Activated T-helper 1 cell treated with anti-CD3 and anti-CD28 coated beads, Interleukin-12 subunit alpha, Interleukin-12 subunit beta, Interleukin-2, Interleukin-4 antibody, amounts not matched to agents 30 ng/mL and 10 ng/mL and 1 ng/mL, durations not matched to agents 14 hours and 24 hours and 36 hours (primary cell): ENCODE measurements around the gene CCDC137. TPM values are rescaled to one million over a fixed set of nuclear protein-coding genes. Genes with fewer than 3 reads are reported as not detected.
A peak's percentile ranks its signal among the peaks of the same experiment; 100 is the strongest.
"Not testable (repeated sequence)": the region's sequence is repeated elsewhere in the genome, so short reads cannot be mapped to it uniquely, and the experiment has no call there.

ENCODE experiments used
- DNase-seq: peaks from one replicate; pipeline ENCODE4 v3.0.0; 2021; ENCODE audit warnings: low spot score
- H3K27ac Mint-ChIP-seq: one replicate; pipeline ENCODE4 v1.8.0; 2021; ENCODE audit warnings: mild to moderate bottlenecking, mixed read lengths
- H3K27me3 Mint-ChIP-seq: one replicate; pipeline ENCODE4 v1.8.0; 2022; ENCODE audit warnings: mild to moderate bottlenecking, moderate library complexity, mixed read lengths; ENCODE audit not compliant: insufficient read depth
- H3K36me3 Mint-ChIP-seq: one replicate; pipeline ENCODE4 v1.8.0; 2021; ENCODE audit warnings: low read depth, mixed read lengths
- H3K4me1 Mint-ChIP-seq: one replicate; pipeline ENCODE4 v1.8.0; 2021; ENCODE audit warnings: low read depth, mixed read lengths
- H3K4me3 Mint-ChIP-seq: one replicate; pipeline ENCODE4 v1.8.0; 2021; ENCODE audit warnings: mild to moderate bottlenecking, moderate library complexity, mixed read lengths
- H3K9me3 Mint-ChIP-seq: one replicate; pipeline ENCODE4 v1.8.0; 2021; ENCODE audit warnings: mixed read lengths
- intact Hi-C: fragments of 100-400 bp; cut with micrococcal nuclease; formaldehyde crosslinking; loops from one replicate; pipeline ENCODE4 v1.15.1; 2024
- total RNA-seq: library from RNA; stranded (reverse); gene quantifications from 2 replicates; pipeline ENCODE4 v1.2.3, GENCODE V29; 2022

The CCDC137 gene
- total RNA-seq, 1 donor from 2014 or later: 59.3 TPM

DNA sequence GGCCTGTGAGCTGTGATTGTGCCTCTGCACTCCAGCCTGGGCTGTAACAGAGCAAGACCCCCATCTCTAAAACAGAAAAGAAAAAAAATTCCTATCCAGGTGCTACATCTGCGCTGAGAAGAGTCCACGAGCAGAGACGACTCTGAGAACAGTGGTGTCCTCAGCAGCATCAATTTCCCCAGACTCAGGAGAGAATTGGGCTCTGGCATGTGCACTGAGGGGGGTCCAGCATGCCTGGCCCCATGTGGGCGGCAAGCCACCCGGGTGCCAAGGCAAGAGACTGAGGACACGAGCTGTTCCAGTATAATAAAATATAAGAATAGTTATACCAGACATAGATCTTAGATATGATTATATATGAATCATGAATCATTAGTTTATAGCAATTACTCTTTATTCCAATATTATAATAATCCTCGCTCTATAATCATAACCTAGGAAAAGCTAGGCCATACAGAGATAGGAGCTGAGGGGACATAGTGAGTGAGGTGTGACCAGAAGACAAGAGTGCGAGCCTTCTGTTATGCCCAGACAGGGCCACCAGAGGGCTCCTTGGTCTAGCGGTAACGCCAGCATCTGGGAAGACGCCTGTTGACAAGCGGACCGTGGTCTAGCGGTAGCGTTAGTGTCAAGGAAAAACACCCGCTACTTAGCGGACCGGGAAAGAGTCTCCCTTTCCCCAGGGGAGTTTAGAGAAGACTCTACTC, 9.1 kb downstream of the CCDC137 start:
- intact Hi-C loops, DNase-seq, H3K4me3 Mint-ChIP-seq, H3K27me3 Mint-ChIP-seq, H3K4me1 Mint-ChIP-seq, H3K9me3 Mint-ChIP-seq, H3K27ac Mint-ChIP-seq: not testable (repeated sequence)
- peaks cover 16% of the 10 kb centered on the region for H3K36me3 Mint-ChIP-seq

- Mint-ChIP-seq H3K27me3 (no peaks in the 10 kb centered on the region), H3K36me3 (peaks cover 15% of the 10 kb centered on the region), H3K4me3 (no peak overlapping the region), H3K9me3 (no peaks in the 10 kb centered on the region), H3K4me1 (peaks cover 7% of the 10 kb centered on the region), H3K27ac (no peak overlapping the region)
- no peak for DNase-seq
- intact Hi-C loops: no loop called here
These were observed 10.4 kb downstream of the CCDC137 start for GRCh38 chr17:81676906-81677305.

GRCh38 chr17:81680150-81680549, 13.6 kb downstream of the CCDC137 start:
- no peak for DNase-seq
- H3K4me1 Mint-ChIP-seq: peaks cover 26% of the 10 kb centered on the region
- no peaks in the 10 kb centered on the region for H3K27me3 Mint-ChIP-seq
- H3K27ac Mint-ChIP-seq: no peak overlapping the region
- H3K4me3 Mint-ChIP-seq: no peak overlapping the region
- H3K9me3 Mint-ChIP-seq: no peaks in the 10 kb centered on the region
- intact Hi-C loops: no loop called here
- H3K36me3 Mint-ChIP-seq: peaks cover 14% of the 10 kb centered on the region

DNA sequence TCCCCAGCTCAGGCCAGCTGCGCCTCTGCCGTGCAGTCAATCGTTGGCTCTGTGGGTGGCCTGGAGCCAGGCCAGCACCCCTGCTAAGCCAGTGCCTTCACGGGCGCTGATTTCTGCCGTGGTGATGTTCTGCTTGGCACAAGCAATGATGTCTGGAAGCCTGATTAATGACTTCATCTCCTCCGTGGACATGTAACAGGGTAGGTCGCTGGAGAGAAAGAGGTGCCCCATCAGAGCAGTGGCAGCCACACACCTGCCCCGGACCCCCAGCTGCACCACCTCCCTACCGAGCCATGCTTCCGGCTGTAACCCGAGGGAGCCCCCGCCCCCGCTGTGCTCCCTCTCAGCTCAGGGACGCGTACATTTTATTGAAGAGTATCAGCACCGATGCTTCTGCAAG, 15.1 kb downstream of the CCDC137 start:
- Mint-ChIP-seq H3K27me3 (no peaks in the 10 kb centered on the region), H3K4me1 (peaks cover 22% of the 10 kb centered on the region), H3K4me3 (peak overlapping the region; percentile 37), H3K36me3 (peaks cover 18% of the 10 kb centered on the region), H3K9me3 (no peaks in the 10 kb centered on the region), H3K27ac (no peak overlapping the region)
- no peak for DNase-seq
- intact Hi-C loops: loop anchor here (2.0 kb wide), 1 partner anchor 179 kb away; the partner anchor contains the start of gene P4HB

- Mint-ChIP-seq H3K27me3 (no peaks in the 10 kb centered on the region), H3K9me3 (no peaks in the 10 kb centered on the region), H3K36me3 (peaks cover 27% of the 10 kb centered on the region), H3K27ac (peak overlapping the region; percentile 68), H3K4me3 (peak overlapping the region; percentile 97), H3K4me1 (peaks cover 22% of the 10 kb centered on the region)
- no peak for DNase-seq
- intact Hi-C loops: loop anchor here (1.0 to 2.0 kb wide), 6 partner anchors 16 to 178 kb away; partner anchors contain the start of genes CCDC137, MRPL12, NPLOC4 and OXLD1
These were observed 16.1 kb downstream of the CCDC137 start for GRCh38 chr17:81682565-81683207.

DNA sequence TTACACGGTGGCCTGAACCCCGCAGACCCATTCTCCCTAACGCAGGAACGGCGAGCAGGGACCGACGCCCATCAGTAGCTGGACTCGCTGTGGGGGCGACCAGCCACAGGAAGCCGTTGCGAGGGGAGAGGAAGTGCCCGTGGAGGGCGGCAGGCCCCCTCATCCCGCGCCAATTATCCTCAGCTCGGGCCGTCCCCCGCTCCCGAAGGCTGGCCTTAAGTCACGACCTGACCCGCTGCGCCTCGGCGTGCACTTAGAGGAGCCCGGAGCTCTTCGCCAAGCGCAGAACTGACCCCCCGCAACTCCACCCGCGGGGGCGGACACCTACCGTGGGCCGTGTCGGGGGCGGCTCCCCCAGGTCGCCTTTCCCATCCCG, 16.7 kb downstream of the CCDC137 start:
- intact Hi-C loops: loop anchor here (1.0 to 2.0 kb wide), 6 partner anchors 17 to 178 kb away; partner anchors contain the start of genes CCDC137, MRPL12, NPLOC4 and OXLD1
- peak overlapping the region; percentile 68 for H3K27ac Mint-ChIP-seq
- DNase-seq: no peak
- peak overlapping the region; percentile 97 for H3K4me3 Mint-ChIP-seq
- peaks cover 27% of the 10 kb centered on the region for H3K36me3 Mint-ChIP-seq
- no peaks in the 10 kb centered on the region for H3K9me3 Mint-ChIP-seq
- peaks cover 22% of the 10 kb centered on the region for H3K4me1 Mint-ChIP-seq
- H3K27me3 Mint-ChIP-seq: no peaks in the 10 kb centered on the region

- no peaks in the 10 kb centered on the region for H3K9me3 Mint-ChIP-seq
- peak within 1 kb of the TSS; percentile 95 for H3K27ac Mint-ChIP-seq
- peak; percentile 98 for DNase-seq
- peak within 1 kb of the TSS; percentile 97 for H3K4me3 Mint-ChIP-seq
- H3K4me1 Mint-ChIP-seq: peaks cover 22% of the 10 kb centered on the region
- peaks cover 29% of the 10 kb centered on the region for H3K36me3 Mint-ChIP-seq
- intact Hi-C loops: loop anchor here (1.0 to 2.0 kb wide), 6 partner anchors 18 to 177 kb away; partner anchors contain the start of genes CCDC137, MRPL12, NPLOC4 and OXLD1
- H3K27me3 Mint-ChIP-seq: no peaks in the 10 kb centered on the region
These were observed 17.3 kb downstream of the CCDC137 start, which contains the start of the genes ARL16 and HGS for GRCh38 chr17:81683584-81684441. TSS of gene ARL16 (minus strand) at chr17:81683797. CDS start at chr17:81683753, 44 bp downstream. TSS of gene HGS (plus strand) at chr17:81684011. CDS start at chr17:81684067, 56 bp downstream.

DNA sequence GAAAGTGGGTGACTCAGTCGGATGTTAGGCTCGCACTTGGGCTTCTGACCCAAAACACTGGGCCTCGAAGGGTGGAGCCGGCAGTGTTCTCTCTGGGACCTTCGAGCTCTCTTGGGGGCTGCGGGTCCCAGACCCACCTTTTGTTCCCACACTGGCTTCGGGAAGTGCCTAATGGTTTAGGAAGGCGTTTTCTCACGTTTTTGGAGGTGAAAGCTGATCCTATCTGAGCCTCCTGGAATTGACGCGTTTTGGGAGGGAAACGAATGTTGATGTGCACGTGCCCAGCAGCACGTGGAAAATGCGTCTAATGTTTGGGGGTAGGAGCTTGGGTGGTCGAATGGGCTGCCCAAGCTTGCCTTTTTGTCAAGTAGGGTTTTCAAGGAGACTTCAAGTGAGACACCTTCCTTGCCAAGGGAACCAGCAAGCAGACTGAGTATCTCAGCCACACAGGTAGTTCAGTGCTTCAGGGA, 17.9 kb downstream of the CCDC137 start:
- Mint-ChIP-seq H3K4me1 (peaks cover 22% of the 10 kb centered on the region), H3K27me3 (no peaks in the 10 kb centered on the region), H3K9me3 (no peaks in the 10 kb centered on the region), H3K27ac (peak overlapping the region; percentile 73), H3K36me3 (peaks cover 35% of the 10 kb centered on the region), H3K4me3 (peak overlapping the region; percentile 91)
- DNase-seq: no peak
- intact Hi-C loops: no loop called here

GRCh38 chr17:81685108-81685507, 18.6 kb downstream of the CCDC137 start:
- H3K9me3 Mint-ChIP-seq: no peaks in the 10 kb centered on the region
- H3K27me3 Mint-ChIP-seq: no peaks in the 10 kb centered on the region
- H3K4me3 Mint-ChIP-seq: peak overlapping the region; percentile 91
- intact Hi-C loops: no loop called here
- H3K27ac Mint-ChIP-seq: peak overlapping the region; percentile 73
- no peak for DNase-seq
- peaks cover 38% of the 10 kb centered on the region for H3K36me3 Mint-ChIP-seq
- H3K4me1 Mint-ChIP-seq: peaks cover 22% of the 10 kb centered on the region

DNA sequence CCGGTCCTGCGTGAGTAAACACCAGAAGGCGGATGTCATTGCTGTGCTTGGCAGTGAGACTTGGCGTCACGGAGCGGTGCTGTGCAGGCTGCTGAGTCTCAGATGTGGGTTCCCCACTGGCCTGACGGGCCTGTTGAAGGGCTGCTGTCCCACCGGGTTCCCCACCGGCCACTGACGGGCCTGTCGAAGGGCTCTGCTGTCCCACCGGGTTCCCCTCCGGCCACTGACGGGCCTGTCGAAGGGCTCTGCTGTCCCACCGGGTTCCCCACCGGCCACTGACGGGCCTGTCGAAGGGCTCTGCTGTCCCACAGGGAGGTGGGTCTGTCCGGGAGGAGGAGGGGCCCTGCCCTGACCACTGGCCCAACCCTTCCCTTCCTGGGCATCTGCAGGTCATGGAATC, 20.1 kb downstream of the CCDC137 start:
- Mint-ChIP-seq H3K27me3 (no peaks in the 10 kb centered on the region), H3K36me3 (peaks cover 35% of the 10 kb centered on the region), H3K4me3 (no peak overlapping the region), H3K27ac (no peak overlapping the region), H3K9me3 (no peaks in the 10 kb centered on the region), H3K4me1 (peaks cover 22% of the 10 kb centered on the region)
- DNase-seq: no peak
- intact Hi-C loops: no loop called here

DNA sequence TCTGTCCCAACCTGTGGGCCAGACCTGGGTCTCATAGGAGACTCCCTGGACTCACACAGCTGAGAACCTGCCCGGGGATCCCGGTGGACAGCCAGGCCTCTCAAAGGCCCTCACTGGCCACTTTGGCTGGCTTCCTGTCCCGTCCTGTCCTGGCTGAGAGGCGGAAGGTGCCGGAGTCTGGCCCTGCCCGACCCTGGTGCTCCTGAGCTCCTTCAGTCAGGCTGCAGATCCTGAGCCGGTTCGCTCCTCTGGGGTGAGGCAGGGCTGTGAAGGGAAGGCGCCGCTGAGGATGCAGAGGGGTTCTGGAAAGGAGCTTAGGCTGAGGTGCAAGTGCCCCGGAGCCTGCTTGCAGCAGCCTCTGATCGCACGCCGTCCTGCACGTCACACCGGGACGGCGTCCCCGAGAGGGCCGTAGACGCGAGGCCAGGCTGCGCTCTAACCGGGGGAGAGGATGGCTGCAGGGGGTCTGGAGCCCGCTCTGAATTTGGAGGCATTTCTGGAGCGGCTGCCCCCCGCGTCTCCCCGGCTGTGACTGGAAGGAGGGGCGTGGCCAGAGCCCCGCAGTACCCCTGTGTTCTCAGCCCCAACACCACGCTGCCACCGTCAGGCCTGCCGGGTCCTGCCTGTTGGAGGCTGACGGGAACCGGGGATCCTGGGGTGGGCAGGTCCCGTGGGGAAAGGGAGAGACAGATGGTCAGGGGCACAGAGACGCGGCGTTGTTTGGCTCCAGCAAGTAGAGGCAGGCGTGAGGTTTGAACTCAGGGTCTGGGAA, 21.4 kb downstream of the CCDC137 start:
- no peak for DNase-seq
- H3K36me3 Mint-ChIP-seq: peaks cover 40% of the 10 kb centered on the region
- peaks cover 17% of the 10 kb centered on the region for H3K4me1 Mint-ChIP-seq
- H3K4me3 Mint-ChIP-seq: no peak overlapping the region
- H3K27me3 Mint-ChIP-seq: no peaks in the 10 kb centered on the region
- intact Hi-C loops: no loop called here
- no peak overlapping the region for H3K27ac Mint-ChIP-seq
- H3K9me3 Mint-ChIP-seq: no peaks in the 10 kb centered on the region

GRCh38 chr17:81688616-81689015, 22.1 kb downstream of the CCDC137 start:
- H3K36me3 Mint-ChIP-seq: peaks cover 38% of the 10 kb centered on the region
- H3K27me3 Mint-ChIP-seq: no peaks in the 10 kb centered on the region
- H3K9me3 Mint-ChIP-seq: no peaks in the 10 kb centered on the region
- intact Hi-C loops: no loop called here
- H3K4me3 Mint-ChIP-seq: no peak overlapping the region
- peaks cover 14% of the 10 kb centered on the region for H3K4me1 Mint-ChIP-seq
- no peak overlapping the region for H3K27ac Mint-ChIP-seq
- DNase-seq: no peak
